Measurements from ENCODE around the gene PDHX.
"Not testable (repeated sequence)": the region's sequence is repeated elsewhere in the genome, so short reads cannot be mapped to it uniquely, and the experiment has no call there.

Gene PDHX

GRCh38 chr11:34916015-34916842 lies at the start of gene PDHX, which contains the start of gene APIP:
TSS of gene PDHX (plus strand) at chr11:34916618. CDS start at chr11:34916656, 38 bp downstream.
TSS of gene APIP (minus strand) at chr11:34916379. CDS start at chr11:34916284, 95 bp downstream.
- peak; percentile 99 for DNase-seq

GRCh38 chr11:34869425-34869824 lies 47.0 kb upstream of the PDHX start:
- DNase-seq = no peak

- DNase-seq = no peak
Observed at GRCh38 chr11:34870548-34871196, 45.7 kb upstream of the PDHX start.

- no peak for DNase-seq
Observed at GRCh38 chr11:34874202-34874601, 42.2 kb upstream of the PDHX start.

DNA sequence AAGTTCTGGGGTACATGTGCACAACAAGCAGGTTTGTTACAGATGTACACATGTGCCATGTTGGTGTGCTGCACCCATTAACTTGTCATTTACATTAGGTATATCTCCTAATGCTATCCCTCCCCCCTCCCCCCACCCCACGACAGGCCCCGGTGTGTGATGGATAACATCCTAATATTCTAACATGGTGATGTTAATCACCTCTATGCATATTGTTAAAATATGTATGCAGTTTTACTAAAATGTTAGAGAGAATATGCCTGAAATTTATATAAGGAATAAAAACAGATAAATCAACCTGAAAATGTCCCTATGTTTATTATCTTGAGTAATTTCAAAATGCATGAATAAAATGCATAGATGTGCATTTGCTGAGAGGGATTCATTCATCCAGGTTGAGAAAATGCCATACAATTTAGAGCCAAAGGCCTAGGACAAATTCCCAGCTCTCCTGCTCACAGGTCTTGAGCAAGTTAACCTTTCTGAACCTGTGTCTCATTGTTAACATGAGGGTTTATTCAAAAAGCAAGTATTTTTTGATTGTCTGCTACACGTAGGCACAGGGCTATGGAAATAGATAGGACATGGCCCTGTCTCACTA lies 38.9 kb upstream of the PDHX start:
- no peak for DNase-seq

GRCh38 chr11:34881900-34882299 lies 34.5 kb upstream of the PDHX start:
- DNase-seq = no peak

- DNase-seq = no peak
Observed at GRCh38 chr11:34886609-34887008, 29.8 kb upstream of the PDHX start.

- DNase-seq = no peak
Observed at GRCh38 chr11:34887260-34887659, 29.2 kb upstream of the PDHX start.

- no peak for DNase-seq
Observed at GRCh38 chr11:34890089-34890488, 26.3 kb upstream of the PDHX start.

GRCh38 chr11:34890812-34891211 lies 25.6 kb upstream of the PDHX start:
- no peak for DNase-seq

DNA sequence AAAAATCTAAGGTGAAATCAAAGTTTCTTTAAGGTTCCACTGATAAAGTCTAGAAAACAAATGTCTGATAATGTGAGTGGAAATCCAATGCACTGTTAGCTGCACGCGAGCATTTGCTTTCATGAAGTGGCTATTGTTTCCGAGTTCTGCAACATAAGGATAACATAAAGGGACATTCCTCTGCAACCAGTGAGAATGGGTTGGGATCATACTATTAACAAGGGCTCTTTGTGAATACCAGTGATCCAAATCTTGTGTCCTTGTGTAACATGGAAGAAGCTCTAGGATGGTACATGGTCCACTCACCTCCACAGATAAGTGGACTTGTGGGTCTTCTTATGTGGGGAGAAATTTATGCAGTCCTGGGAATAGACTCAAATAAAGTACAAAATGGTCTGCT lies 24.8 kb upstream of the PDHX start:
- no peak for DNase-seq

DNA sequence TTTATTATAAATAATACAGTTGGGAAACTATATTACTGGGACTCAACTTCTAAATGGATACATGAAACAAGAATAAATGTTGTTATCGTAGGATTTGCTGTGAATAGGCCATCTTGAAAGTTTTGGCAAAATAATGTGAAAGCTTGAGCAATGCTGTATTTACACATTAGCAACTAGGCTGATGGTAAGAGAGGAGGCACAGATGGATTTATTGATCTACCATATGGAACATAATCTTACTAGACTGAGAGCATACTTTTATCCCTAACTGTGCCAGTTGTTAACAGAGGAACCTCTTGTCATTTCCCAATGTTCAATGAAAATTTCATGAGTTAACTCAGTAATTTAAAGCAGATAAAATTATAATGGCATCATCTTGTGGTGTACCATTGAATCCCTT lies 23.0 kb upstream of the PDHX start:
- DNase-seq = no peak

DNA sequence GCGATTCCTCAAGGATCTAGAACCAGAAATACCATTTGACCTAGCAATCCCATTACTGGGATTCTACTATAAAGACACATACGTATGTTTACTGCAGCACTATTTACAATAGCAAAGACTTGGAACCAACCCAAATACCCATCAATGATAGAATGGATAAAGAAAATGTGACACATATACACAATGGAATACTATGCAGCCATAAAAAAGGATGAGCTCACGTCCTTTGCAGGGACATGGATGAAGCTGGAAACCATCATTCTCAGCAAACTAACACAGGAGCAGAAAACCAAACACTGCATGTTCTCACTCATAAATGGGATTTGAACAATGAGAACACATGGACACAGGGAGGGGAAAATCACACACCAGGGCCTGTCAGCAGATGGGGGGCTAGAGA lies 20.2 kb upstream of the PDHX start:
- not testable (repeated sequence) for DNase-seq

DNA sequence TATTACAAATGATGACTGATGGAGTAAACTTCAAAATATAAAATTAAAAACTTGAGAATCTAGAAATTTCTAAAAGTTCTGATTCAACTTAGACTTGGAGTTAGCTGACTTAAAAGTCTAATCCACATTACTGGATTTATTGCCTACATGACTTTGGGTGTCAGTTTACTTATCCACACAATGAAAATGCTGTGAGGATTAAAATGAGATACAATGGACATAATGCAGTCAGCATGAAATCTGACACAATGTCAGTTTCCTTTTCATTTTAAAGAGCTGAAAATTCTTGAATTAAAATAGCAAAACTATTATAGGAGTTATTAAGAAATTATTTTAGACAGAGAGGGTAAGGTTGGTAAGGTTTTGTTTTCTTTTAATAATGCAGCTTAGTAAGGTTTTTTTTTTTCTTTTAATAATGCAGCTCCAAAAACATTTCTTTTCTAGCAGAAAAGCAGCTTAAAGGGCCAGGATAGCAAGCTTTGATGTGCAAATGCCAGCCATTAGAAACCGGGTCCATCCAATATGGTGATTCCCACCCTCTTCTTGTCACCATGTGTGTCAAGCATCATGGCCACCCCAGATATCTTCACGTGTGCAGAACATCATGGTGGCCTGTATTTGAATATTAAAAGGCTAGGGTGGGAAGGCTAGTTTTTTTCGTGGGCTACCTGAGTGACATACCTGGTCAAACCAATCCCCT lies 19.1 kb upstream of the PDHX start:
- DNase-seq = no peak

GRCh38 chr11:34898474-34898873 lies 17.9 kb upstream of the PDHX start:
- no peak for DNase-seq

DNA sequence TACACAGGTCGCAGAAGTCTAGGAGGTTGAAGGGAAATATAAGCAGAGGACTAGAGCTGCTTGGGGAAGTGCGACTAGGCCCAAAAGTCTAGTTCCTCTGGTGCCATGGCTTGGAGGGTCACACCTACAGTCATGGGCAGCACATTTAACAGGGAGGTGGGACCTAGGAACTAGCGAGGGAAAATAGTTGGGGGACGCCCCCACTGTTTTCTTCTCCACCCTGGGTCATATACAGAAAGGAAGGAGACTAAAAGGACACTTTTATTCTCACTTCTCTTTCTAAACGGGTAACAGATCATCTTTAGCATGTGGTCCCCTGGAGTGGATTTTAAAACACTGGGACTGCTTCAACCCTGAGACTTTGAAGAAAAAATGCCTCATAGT lies 16.8 kb upstream of the PDHX start:
- DNase-seq = peak; percentile 30

DNA sequence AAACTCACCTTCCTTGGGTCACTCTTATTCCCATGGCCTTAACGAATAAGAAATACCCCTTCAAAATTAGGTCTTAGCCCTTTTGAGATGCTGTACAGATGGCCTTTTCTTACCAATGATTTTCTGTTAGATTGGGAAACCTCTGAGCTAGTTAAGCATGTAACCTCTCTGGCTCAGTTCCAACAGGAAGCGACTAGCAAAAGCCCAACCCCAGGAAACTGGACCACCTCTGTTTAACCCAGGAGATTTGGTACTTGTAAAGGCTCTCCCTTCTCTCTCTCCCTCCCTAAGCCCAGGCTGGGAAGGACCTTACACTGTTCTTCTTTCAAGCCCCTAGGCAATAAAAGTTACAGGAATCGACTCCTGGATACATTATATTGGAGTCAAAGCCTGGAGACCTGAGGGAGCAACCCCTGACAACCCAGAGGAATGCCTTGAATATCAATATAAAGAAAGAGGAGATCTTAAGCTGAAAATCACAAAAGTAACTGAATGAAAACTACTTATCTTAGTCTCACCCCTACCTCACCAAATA lies 11.9 kb upstream of the PDHX start:
- DNase-seq = no peak

GRCh38 chr11:34905666-34906065 lies 10.8 kb upstream of the PDHX start:
- DNase-seq = no peak

GRCh38 chr11:34907934-34908593 lies 8.4 kb upstream of the PDHX start:
- DNase-seq = no peak

- no peak for DNase-seq
Observed at GRCh38 chr11:34909415-34909814, 7.0 kb upstream of the PDHX start.

GRCh38 chr11:34909955-34910354 lies 6.5 kb upstream of the PDHX start:
- DNase-seq = no peak

DNA sequence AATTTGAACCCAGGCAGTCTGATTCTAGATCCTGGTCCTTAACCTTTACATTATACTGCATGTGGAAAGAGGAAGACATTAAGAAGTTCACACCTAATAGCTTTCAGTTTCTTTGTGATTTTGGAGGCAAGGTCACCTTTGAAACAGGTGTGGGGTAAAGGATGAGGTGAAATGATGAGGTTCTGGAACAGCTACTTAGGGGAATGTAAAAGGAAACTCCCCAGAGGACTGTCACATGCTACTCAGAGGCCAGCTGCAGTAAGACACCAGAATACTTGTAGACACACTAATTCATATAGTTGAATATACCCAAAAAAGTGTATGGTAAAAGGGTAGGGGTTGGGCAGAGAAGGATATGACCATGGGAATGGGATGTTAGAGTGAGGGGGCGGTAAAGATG lies 5.6 kb upstream of the PDHX start:
- no peak for DNase-seq

GRCh38 chr11:34911676-34912075 lies 4.7 kb upstream of the PDHX start:
- no peak for DNase-seq
